H1 (cell line): ENCODE results near the gene PDE6D. TPM values are rescaled to one million over a fixed set of nuclear protein-coding genes. Genes with fewer than 3 reads are reported as not detected.
A peak's percentile ranks its signal among the peaks of the same experiment; 100 is the strongest.
"Not testable (repeated sequence)": the region's sequence is repeated elsewhere in the genome, so short reads cannot be mapped to it uniquely, and the experiment has no call there.

Source experiments
- CTCF ChIA-PET: fragments of 300-600 bp; sonication (Branson Sonifier 250); formaldehyde crosslinking; loops from one replicate; lab custom pipeline; 2021; ENCODE audit not compliant: partially characterized antibody; lab: Charles Lee
- POLR2A ChIA-PET: fragments of 300-600 bp; sonication (Branson Sonifier 250); formaldehyde crosslinking; loops from one replicate; lab custom pipeline; 2021; ENCODE audit warnings: inconsistent platforms; ENCODE audit not compliant: partially characterized antibody; lab: Charles Lee
- DNase-seq, 2 experiments: peaks; one replicate each; pipeline versions ENCODE4 v3.0.0 to v3.0.0-alpha.2; 2010 to 2022; ENCODE audit warnings: low spot score in 2 of 2, low read depth in 1 of 2, mixed read lengths in 1 of 2
- FAIRE-seq: peaks from 2 replicates; lab custom pipeline; 2011; peaks lifted over from hg19 to GRCh38; lab: Jason Lieb, UNC
- H2AFZ ChIP-seq: 2 replicates; pipeline ENCODE4 v1.8.1; 2012; ENCODE audit warnings: low read length, inconsistent platforms
- H2AK5ac ChIP-seq: 2 replicates; pipeline ENCODE4 v1.6.1; 2013; ENCODE audit warnings: low read depth, low read length
- H2BK120ac ChIP-seq: replicated peaks from 2 replicates; pipeline ENCODE3; 2013; ENCODE audit warnings: low read depth, low read length, inconsistent platforms
- H2BK12ac ChIP-seq: 2 replicates; pipeline ENCODE4 v1.6.1; 2013; ENCODE audit warnings: low read depth, low read length
- H2BK15ac ChIP-seq: 2 replicates; pipeline ENCODE4 v1.6.1; 2013; ENCODE audit warnings: low read length
- H2BK20ac ChIP-seq: 2 replicates; pipeline ENCODE4 v1.6.1; 2013; ENCODE audit warnings: low read length
- H2BK5ac ChIP-seq: 2 replicates; pipeline ENCODE4 v1.6.1; 2013; ENCODE audit warnings: low read depth, low read length
- H3K14ac ChIP-seq: 2 replicates; pipeline ENCODE4 v1.6.1; 2013; ENCODE audit warnings: inconsistent platforms; ENCODE audit not compliant: insufficient read length
- H3K18ac ChIP-seq: 2 replicates; pipeline ENCODE4 v1.6.1; 2013; ENCODE audit warnings: low read length; ENCODE audit errors: extremely low read depth
- H3K23ac ChIP-seq: 2 replicates; pipeline ENCODE4 v1.6.1; 2013; ENCODE audit warnings: inconsistent platforms; ENCODE audit not compliant: insufficient read length
- H3K23me2 ChIP-seq: 2 replicates; pipeline ENCODE4 v1.6.1; 2013; ENCODE audit warnings: low read depth, low read length
- H3K27ac ChIP-seq: 2 replicates; pipeline ENCODE4 v1.6.1; 2011; ENCODE audit warnings: low read depth, low read length, inconsistent platforms
- H3K27me3 ChIP-seq, 4 experiments: replicated peaks in 1 of 4; 1 replicate in 1 of 4; 2 replicates in 3 of 4; pipeline versions ENCODE4 v1.6.1 to v1.8.1; 2011 to 2013; ENCODE audit warnings: low read length in 3 of 4, mild to moderate bottlenecking in 3 of 4, inconsistent platforms in 2 of 4, mixed read lengths in 2 of 4, moderate library complexity in 1 of 4; ENCODE audit not compliant: control insufficient read depth in 3 of 4, insufficient read depth in 3 of 4; ENCODE audit errors: extremely low read depth in 1 of 4
- H3K36me3 ChIP-seq, 4 experiments: 2 replicates each; pipeline versions ENCODE4 v1.6.1 to v1.8.1; 2011 to 2013; ENCODE audit warnings: mild to moderate bottlenecking in 4 of 4, low read length in 3 of 4, moderate library complexity in 2 of 4, control low read depth in 1 of 4, inconsistent platforms in 1 of 4; ENCODE audit not compliant: insufficient read depth in 4 of 4, control insufficient read depth in 2 of 4
- H3K4ac ChIP-seq: replicated peaks from 2 replicates; pipeline ENCODE3; 2013; ENCODE audit warnings: low read length, low read depth, mixed read lengths, inconsistent platforms; ENCODE audit not compliant: insufficient read length
- H3K4me1 ChIP-seq, 4 experiments: replicated peaks in 1 of 4; 1 replicate in 1 of 4; 2 replicates in 3 of 4; pipeline versions ENCODE4 v1.6.1 to v1.8.1; 2011 to 2013; ENCODE audit warnings: low read length in 3 of 4, inconsistent platforms in 2 of 4, mixed read lengths in 1 of 4; ENCODE audit not compliant: insufficient read depth in 4 of 4, control insufficient read depth in 3 of 4
- H3K4me2 ChIP-seq, 2 experiments: 2 replicates each; pipeline versions ENCODE4 v1.6.1 to v1.8.1; 2011 to 2013; ENCODE audit warnings: low read depth in 2 of 2, low read length in 2 of 2, control low read depth in 1 of 2, inconsistent platforms in 1 of 2, mild to moderate bottlenecking in 1 of 2; ENCODE audit not compliant: insufficient read depth in 1 of 2
- H3K4me3 ChIP-seq, 4 experiments: fragments of 200-600, 300-600 bp in 1 of 4; sonication (generic), shearing (Covaris generic), sonication (Bioruptor Twin) in 1 of 4; 2 replicates each; pipeline versions ENCODE4 v1.5.1 to v1.8.1; 2011 to 2016; ENCODE audit warnings: low read length in 4 of 4, low read depth in 3 of 4, control low read depth in 2 of 4, inconsistent platforms in 2 of 4, mild to moderate bottlenecking in 2 of 4, mixed read lengths in 1 of 4, moderate library complexity in 1 of 4; ENCODE audit not compliant: insufficient read depth in 2 of 4; ENCODE audit errors: extremely low read depth in 1 of 4
- H3K56ac ChIP-seq: replicated peaks from 2 replicates; pipeline ENCODE3; 2013; ENCODE audit warnings: low read depth, mild to moderate bottlenecking, mixed read lengths, low read length, inconsistent platforms; ENCODE audit not compliant: insufficient read length
- H3K79me1 ChIP-seq: 2 replicates; pipeline ENCODE4 v1.6.1; 2013; ENCODE audit warnings: low read depth, low read length, control low read depth
- H3K79me2 ChIP-seq, 2 experiments: 2 replicates each; pipeline versions ENCODE4 v1.6.1 to v1.8.1; 2012 to 2013; ENCODE audit warnings: low read length in 2 of 2, mild to moderate bottlenecking in 2 of 2, inconsistent platforms in 1 of 2; ENCODE audit not compliant: insufficient read depth in 2 of 2, control insufficient read depth in 1 of 2
- H3K9ac ChIP-seq, 4 experiments: replicated peaks in 1 of 4; 1 replicate in 1 of 4; 2 replicates in 3 of 4; pipeline versions ENCODE4 v1.6.1 to v1.8.1; 2011 to 2013; ENCODE audit warnings: low read depth in 3 of 4, low read length in 3 of 4, control low read depth in 2 of 4, mild to moderate bottlenecking in 2 of 4, moderate library complexity in 2 of 4, inconsistent platforms in 1 of 4; ENCODE audit errors: extremely low read depth in 1 of 4
- H3K9me3 ChIP-seq, 2 experiments: 2 replicates each; pipeline versions ENCODE4 v1.6.1 to v1.8.1; 2012 to 2013; ENCODE audit warnings: mild to moderate bottlenecking in 2 of 2, moderate library complexity in 2 of 2, control low read depth in 1 of 2, inconsistent platforms in 1 of 2, low read depth in 1 of 2, low read length in 1 of 2, mixed read lengths in 1 of 2; ENCODE audit not compliant: insufficient read depth in 2 of 2
- H4K20me1 ChIP-seq, 2 experiments: replicated peaks in 1 of 2; 2 replicates each; pipeline versions ENCODE3 to v1.8.1; 2011 to 2013; ENCODE audit warnings: inconsistent platforms in 2 of 2, low read length in 2 of 2, mild to moderate bottlenecking in 1 of 2; ENCODE audit not compliant: insufficient read depth in 2 of 2, control insufficient read depth in 1 of 2
- H4K5ac ChIP-seq: 2 replicates; pipeline ENCODE4 v1.6.1; 2013; ENCODE audit warnings: low read length, low read depth, mixed read lengths, inconsistent platforms; ENCODE audit not compliant: insufficient read length
- H4K8ac ChIP-seq: 2 replicates; pipeline ENCODE4 v1.8.0; 2013; ENCODE audit warnings: mild to moderate bottlenecking, moderate library complexity, low read length, inconsistent platforms; ENCODE audit not compliant: insufficient read depth; ENCODE audit errors: extremely low read depth
- H4K91ac ChIP-seq: replicated peaks from 2 replicates; pipeline ENCODE3; 2013; ENCODE audit warnings: low read length, mixed read lengths, inconsistent platforms; ENCODE audit not compliant: insufficient read length
- CEBPB ChIP-seq: IDR thresholded peaks from 2 replicates; pipeline ENCODE4 v1.6.1; 2012; ENCODE audit warnings: low read depth, low read length
- WGBS, 2 experiments: shearing (Covaris generic) in 1 of 2; methylation state at CpG; one replicate each; pipeline versions ENCODE4 v1.1.6 to v1.1.7; 2013 to 2015; ENCODE audit warnings: low lambda C conversion rate in 2 of 2, mixed read lengths in 2 of 2, inconsistent platforms in 1 of 2, low coverage in 1 of 2, missing lambda C conversion rate in 1 of 2; ENCODE audit not compliant: insufficient replicate concordance in 2 of 2, insufficient coverage in 1 of 2, insufficient read length in 1 of 2; ENCODE audit errors: extremely low coverage in 1 of 2, missing lambda C conversion rate in 1 of 2; 5-methylcytosine and 5-hydroxymethylcytosine counted together
- polyA plus RNA-seq, 7 experiments: library from polyadenylated mRNA; depleted of rRNA in 3 of 7; stranded (reverse) in 5 of 7; unstranded in 2 of 7; fragments of >200 nt in 5 of 7; fragments of 200-250 nt in 2 of 7; gene quantifications; 1 replicate in 5 of 7; 2 replicates in 1 of 7; 4 replicates in 1 of 7; pipeline versions ENCODE4 v1.2.1 to v1.2.3, GENCODE V29; 2011 to 2013; ENCODE audit warnings: missing spikeins in 2 of 7, mixed read lengths in 2 of 7
- total RNA-seq: library from RNA; stranded (reverse); fragmentation: NEBNext Ultra II Directional; extraction: Animal tissue kit (Norgen Biotek cat#: 25700); gene quantifications from 2 replicates; pipeline ENCODE4 v1.2.1, GENCODE V29; 2021

PDE6D gene
- total and polyA plus RNA-seq, 2 of the 8 experiments (the other 6 are each of a cell fraction or from before 2014, with no cell fraction given), result 33.7 to 63.9 TPM

DNA sequence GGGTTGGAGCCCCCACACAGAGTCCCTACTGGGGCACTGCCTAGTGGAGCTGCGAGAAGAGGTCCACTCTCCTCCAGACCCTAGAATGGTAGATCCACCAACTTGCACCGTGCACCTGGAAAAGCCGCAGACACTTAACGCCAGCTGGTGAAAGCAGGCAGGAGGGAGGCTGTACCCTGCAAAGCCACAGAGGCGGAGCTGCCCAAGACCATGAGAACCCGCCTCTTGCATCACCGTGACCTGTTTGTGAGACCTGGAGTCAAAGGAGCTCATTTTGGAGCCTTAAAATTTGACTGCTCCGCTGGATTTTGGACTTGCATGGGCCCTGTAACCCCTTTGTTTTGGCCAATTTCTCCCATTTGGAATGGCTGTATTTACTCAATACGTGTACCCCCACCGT, 32.1 kb downstream of the PDE6D start:
- H4K20me1 ChIP-seq, DNase-seq, H2BK20ac ChIP-seq, FAIRE-seq, H3K9ac ChIP-seq, H2AFZ ChIP-seq, H2BK5ac ChIP-seq, H3K27me3 ChIP-seq, H3K79me2 ChIP-seq, H3K4me2 ChIP-seq, H3K14ac ChIP-seq, H3K23ac ChIP-seq, H3K27ac ChIP-seq, H3K56ac ChIP-seq, H2BK120ac ChIP-seq, H3K4ac ChIP-seq, H3K9me3 ChIP-seq, H4K5ac ChIP-seq, H2BK12ac ChIP-seq, H4K91ac ChIP-seq, H2BK15ac ChIP-seq, H3K23me2 ChIP-seq, H3K4me3 ChIP-seq, H3K36me3 ChIP-seq, H2AK5ac ChIP-seq, H3K79me1 ChIP-seq: not testable (repeated sequence)
- Histone ChIP-seq H3K18ac (peak overlapping the region; percentile 19; the same call in 1 of the 2 replicates), H3K4me1 (peaks cover 4 to 11% (median 7%) of the 10 kb centered on the region in 4 experiments; a peak in 4 of 7 replicates), H4K8ac (peak overlapping the region; percentile 51; the same call in 1 of the 2 replicates)
- ChIA-PET POLR2A (interaction anchor here (1.0 to 1.5 kb wide), 3 partner anchors 14 to 77 kb away, joined by 3 to 4 read pairs (median 3); no protein-coding TSS in a partner anchor), CTCF (interaction anchor here (0.6 to 0.7 kb wide), 2 partner anchors 11 to 97 kb away, joined by 4 read pairs; no protein-coding TSS in a partner anchor)
- 95% methylated on average over 10 of the region's 10 CpGs; no CpG with 5 or more reads in 1 of the 2 experiments for WGBS, 2 experiments
- TF ChIP-seq CEBPB, result 0 out of 2 replicates have a peak, but pooled peaks have one; percentile 33
